AG04449 (cell line): ENCODE results near the gene KCNIP1.

Source experiments
- CTCF ChIA-PET: fragments of 350-600 bp; formaldehyde crosslinking; extraction: SDS; loops from one replicate; lab custom pipeline; 2021; ENCODE audit warnings: antibody characterized with exemption; lab: Yijun Ruan, JAX
- POLR2A ChIA-PET: fragments of 400-600, 350-600 bp; formaldehyde crosslinking; extraction: SDS; loops from one replicate; lab custom pipeline; 2020; ENCODE audit warnings: antibody characterized with exemption, inconsistent platforms; lab: Yijun Ruan, JAX
- DNase-seq: peaks from one replicate; pipeline ENCODE4 v3.0.0-alpha.2; 2010; ENCODE audit warnings: low read depth, low spot score
- H3K4me3 ChIP-seq: 2 replicates; pipeline ENCODE4 v1.5.1; 2011; ENCODE audit warnings: low read depth, mild to moderate bottlenecking, control low read depth, low read length
- TF ChIP-seq, protein P1 (sequence below): IDR thresholded peaks from one replicate; pipeline ENCODE4 v1.5.1; 2011; ENCODE audit warnings: mild to moderate bottlenecking, moderate library complexity, low read length, control low read depth, inconsistent platforms; ENCODE audit not compliant: insufficient read depth; ENCODE audit errors: missing control alignments

KCNIP1 gene

DNA sequence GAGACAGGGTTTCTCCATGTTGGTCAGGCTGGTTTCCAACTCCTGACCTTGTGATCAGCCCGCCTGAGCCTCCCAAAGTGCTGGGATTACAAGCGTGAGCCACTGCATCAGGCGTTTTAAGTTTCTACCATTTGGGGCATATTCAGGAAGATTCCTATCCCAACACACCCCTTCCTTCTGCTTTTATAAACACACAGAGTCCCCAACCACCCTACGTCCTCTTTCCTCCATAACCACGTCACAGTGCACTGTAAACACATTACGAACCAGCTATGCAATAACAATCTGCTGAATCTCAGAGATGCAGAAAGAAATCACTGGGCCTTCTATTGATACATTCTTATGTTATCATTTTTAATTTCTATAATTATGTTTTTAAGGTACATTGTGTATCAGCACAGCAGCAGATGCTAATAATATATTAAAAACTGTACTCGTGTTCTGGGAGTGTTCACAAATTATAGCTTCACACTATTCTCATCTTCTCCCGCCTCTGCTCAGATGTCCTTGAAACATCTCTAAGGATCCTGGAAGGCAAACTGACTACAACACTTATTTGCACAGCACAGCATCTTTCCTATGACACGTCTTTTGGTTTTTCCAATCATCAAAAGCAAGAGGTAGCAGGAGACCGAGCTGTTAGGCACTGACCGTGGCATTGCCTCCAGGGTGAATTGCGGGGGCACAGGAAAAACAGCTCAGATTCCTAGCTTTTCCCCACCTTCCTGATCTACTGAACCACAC is 60.2 kb downstream of the KCNIP1 start:
- POLR2A ChIA-PET = no interaction called here
- TF ChIP-seq, protein P1, sequence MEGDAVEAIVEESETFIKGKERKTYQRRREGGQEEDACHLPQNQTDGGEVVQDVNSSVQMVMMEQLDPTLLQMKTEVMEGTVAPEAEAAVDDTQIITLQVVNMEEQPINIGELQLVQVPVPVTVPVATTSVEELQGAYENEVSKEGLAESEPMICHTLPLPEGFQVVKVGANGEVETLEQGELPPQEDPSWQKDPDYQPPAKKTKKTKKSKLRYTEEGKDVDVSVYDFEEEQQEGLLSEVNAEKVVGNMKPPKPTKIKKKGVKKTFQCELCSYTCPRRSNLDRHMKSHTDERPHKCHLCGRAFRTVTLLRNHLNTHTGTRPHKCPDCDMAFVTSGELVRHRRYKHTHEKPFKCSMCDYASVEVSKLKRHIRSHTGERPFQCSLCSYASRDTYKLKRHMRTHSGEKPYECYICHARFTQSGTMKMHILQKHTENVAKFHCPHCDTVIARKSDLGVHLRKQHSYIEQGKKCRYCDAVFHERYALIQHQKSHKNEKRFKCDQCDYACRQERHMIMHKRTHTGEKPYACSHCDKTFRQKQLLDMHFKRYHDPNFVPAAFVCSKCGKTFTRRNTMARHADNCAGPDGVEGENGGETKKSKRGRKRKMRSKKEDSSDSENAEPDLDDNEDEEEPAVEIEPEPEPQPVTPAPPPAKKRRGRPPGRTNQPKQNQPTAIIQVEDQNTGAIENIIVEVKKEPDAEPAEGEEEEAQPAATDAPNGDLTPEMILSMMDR = no peak
- CTCF ChIA-PET = interaction anchor here (0.8 kb wide), 1 partner anchor 39 kb away, joined by 3 read pairs; no protein-coding TSS in a partner anchor
- H3K4me3 ChIP-seq = no peak overlapping the region
- DNase-seq = no peak

- POLR2A ChIA-PET = no interaction called here
- CTCF ChIA-PET = no interaction called here
- DNase-seq = no peak
- H3K4me3 ChIP-seq = no peak overlapping the region
- TF ChIP-seq, protein P1 = no peak
These were observed 61.3 kb downstream of the KCNIP1 start for GRCh38 chr5:170565072-170565471.

- CTCF ChIA-PET = interaction anchor here (0.8 to 0.9 kb wide), 2 partner anchors 30 to 134 kb away, joined by 3 read pairs; no protein-coding TSS in a partner anchor
- TF ChIP-seq, protein P1 = no peak
These were observed 65.3 kb downstream of the KCNIP1 start for GRCh38 chr5:170569101-170569500.

GRCh38 chr5:170570476-170570875 is 66.7 kb downstream of the KCNIP1 start:
- POLR2A ChIA-PET = no interaction called here
- CTCF ChIA-PET = interaction anchor here (0.7 to 1.3 kb wide), 3 partner anchors 9 to 503 kb away, joined by 3 to 4 read pairs (median 3); no protein-coding TSS in a partner anchor
- DNase-seq = no peak

More at GRCh38 chr5:170569101-170569500, 65.3 kb downstream of the KCNIP1 start:
- no peak overlapping the region for H3K4me3 ChIP-seq
- DNase-seq = no peak
- POLR2A ChIA-PET = no interaction called here

GRCh38 chr5:170571281-170571731 is 67.5 kb downstream of the KCNIP1 start:
- TF ChIP-seq, protein P1 = no peak
- ChIA-PET POLR2A (no interaction called here), CTCF (interaction anchor here (1.0 kb wide), 1 partner anchor 10 kb away, joined by 3 read pairs; no protein-coding TSS in a partner anchor)
- no peak overlapping the region for H3K4me3 ChIP-seq
- peak; percentile 14 for DNase-seq

More at GRCh38 chr5:170570476-170570875, 66.7 kb downstream of the KCNIP1 start:
- no peak overlapping the region for H3K4me3 ChIP-seq
- TF ChIP-seq, protein P1 = no peak
